DND-41 (cell line): Measurements from ENCODE around the gene MDM2.

Experiments used
- EZH2 ChIP-seq: IDR thresholded peaks from 3 replicates; pipeline ENCODE4 v1.6.1; 2012; ENCODE audit warnings: borderline replicate concordance, low read depth, mild to moderate bottlenecking, moderate library complexity, low read length, inconsistent platforms; ENCODE audit not compliant: severe bottlenecking
- TF ChIP-seq, protein P1 (sequence below): IDR thresholded peaks from 2 replicates; pipeline ENCODE4 v1.5.1; 2012; ENCODE audit warnings: borderline replicate concordance, low read length, moderate library complexity, mild to moderate bottlenecking; ENCODE audit not compliant: poor library complexity, severe bottlenecking; ENCODE audit errors: extremely low read depth

DNA sequence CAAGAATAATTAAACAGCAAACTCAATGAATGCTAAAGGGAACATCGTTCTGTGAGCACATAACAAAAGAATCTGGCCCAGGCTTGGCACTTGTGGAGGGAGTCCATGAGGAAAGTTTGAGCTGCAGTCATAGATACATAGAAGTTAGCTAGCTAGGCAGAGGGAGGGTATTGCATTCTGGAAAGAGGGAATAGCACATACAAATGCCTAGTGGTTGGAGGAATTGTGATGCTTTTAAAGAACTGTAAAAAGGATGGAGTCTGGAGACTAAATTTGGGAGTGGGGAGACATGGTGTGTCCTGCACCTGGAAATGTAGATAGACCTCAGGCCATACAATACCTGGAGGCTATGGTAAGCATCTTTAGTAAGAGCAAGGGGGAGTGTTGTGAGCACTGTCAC, 38.0 kb upstream of the MDM2 start:
- TF ChIP-seq, protein P1, sequence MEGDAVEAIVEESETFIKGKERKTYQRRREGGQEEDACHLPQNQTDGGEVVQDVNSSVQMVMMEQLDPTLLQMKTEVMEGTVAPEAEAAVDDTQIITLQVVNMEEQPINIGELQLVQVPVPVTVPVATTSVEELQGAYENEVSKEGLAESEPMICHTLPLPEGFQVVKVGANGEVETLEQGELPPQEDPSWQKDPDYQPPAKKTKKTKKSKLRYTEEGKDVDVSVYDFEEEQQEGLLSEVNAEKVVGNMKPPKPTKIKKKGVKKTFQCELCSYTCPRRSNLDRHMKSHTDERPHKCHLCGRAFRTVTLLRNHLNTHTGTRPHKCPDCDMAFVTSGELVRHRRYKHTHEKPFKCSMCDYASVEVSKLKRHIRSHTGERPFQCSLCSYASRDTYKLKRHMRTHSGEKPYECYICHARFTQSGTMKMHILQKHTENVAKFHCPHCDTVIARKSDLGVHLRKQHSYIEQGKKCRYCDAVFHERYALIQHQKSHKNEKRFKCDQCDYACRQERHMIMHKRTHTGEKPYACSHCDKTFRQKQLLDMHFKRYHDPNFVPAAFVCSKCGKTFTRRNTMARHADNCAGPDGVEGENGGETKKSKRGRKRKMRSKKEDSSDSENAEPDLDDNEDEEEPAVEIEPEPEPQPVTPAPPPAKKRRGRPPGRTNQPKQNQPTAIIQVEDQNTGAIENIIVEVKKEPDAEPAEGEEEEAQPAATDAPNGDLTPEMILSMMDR: no peak
- TF ChIP-seq EZH2: no peak
